ENCODE results near the gene F2RL2.
"Not testable (repeated sequence)": the region's sequence is repeated elsewhere in the genome, so short reads cannot be mapped to it uniquely, and the experiment has no call there.

The F2RL2 gene

GRCh38 chr5:76620166-76620565 is 3.0 kb downstream of the F2RL2 start:
- DNase-seq: no peak

DNA sequence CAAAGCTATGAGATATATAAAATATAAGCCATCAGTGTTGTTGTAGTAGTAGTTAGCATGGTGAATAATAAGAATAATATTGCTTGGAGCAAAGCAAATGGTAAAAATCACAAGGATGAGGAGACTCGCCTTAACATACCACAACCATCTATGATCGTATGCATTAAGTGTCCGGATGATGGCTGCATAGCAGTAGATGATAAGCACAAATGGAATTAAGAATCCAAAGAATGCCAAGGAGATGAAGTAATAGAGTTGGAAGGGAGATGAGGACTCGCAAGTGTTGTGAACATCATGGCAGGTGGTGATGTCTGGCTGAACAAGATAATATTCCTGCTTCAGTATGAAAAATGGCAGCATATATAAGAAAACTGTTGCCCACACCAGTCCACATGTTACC is 5.5 kb downstream of the F2RL2 start:
- no peak for DNase-seq

- no peak for DNase-seq
Observed at GRCh38 chr5:76617229-76617628, 6.0 kb downstream of the F2RL2 start.

- DNase-seq: no peak
Observed at GRCh38 chr5:76616206-76616605, 7.0 kb downstream of the F2RL2 start.

DNA sequence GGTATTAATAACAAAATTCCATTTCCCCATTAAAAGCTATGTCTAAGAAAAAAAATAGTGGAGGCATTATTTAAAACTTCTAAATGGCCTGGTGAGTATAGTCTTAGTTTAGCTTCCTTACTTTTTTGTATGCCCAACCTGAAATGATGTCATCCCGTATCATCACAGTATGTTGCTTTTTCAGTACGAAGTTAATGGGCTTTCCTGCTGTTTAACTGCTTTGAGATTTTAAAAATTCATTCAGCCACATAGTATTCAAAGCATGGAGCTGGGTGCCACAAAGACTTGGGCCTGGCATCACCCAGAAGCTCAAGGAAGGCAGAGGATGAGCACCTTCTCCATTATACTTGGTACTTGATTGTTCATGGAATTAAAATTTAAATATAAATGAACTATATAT is 7.4 kb downstream of the F2RL2 start:
- DNase-seq: no peak

- no peak for DNase-seq
Observed at GRCh38 chr5:76612942-76613341, 10.3 kb downstream of the F2RL2 start.

DNA sequence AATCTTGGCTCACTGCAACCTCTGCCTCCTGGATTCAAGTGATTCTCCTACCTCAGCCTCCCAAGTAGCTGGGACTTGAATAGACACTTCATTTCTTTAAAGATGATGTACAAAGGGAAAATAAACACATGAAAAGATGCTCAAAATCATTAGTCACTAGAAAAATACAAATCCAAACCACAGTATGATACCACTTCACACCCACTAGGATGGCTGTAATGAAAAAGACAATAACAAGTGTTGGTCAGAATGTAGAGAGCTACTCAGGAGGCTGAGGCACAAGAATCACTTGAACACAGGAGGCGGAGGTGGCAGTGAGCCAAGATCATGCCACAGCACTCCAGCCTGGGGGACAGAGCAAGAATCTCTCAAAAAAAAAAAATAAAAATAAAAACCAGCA is 13.0 kb downstream of the F2RL2 start:
- no peak for DNase-seq

GRCh38 chr5:76608833-76609232 is 14.4 kb downstream of the F2RL2 start:
- no peak for DNase-seq

- DNase-seq: no peak
Observed at GRCh38 chr5:76607353-76607871, 15.8 kb downstream of the F2RL2 start.

- DNase-seq: no peak
Observed at GRCh38 chr5:76606701-76607100, 16.5 kb downstream of the F2RL2 start.

- no peak for DNase-seq
Observed at GRCh38 chr5:76604838-76605237, 18.4 kb downstream of the F2RL2 start.

GRCh38 chr5:76603991-76604390 is 19.2 kb downstream of the F2RL2 start:
- DNase-seq: not testable (repeated sequence)

- DNase-seq: no peak
Observed at GRCh38 chr5:76602094-76602726, 21.0 kb downstream of the F2RL2 start.

DNA sequence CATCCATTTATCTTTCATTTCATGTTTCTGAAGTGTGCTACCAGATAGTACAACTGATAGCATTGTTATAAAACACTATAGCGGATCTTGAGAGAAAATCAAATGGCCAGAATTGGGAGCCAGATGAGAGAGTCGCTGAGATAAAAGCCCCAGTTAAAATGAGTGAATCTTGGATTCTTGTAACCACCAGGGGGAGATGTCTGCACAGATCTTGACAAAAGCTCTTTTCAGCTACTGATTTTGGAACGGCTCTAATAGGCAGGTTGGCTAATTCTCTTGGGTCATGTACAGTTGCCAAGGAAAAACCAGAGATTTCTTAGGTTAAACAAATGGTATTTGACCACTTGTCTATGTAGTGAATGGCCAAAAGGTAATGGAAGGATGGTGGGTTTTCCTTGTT is 21.7 kb downstream of the F2RL2 start:
- no peak for DNase-seq

- DNase-seq: no peak
Observed at GRCh38 chr5:76600716-76601115, 22.5 kb downstream of the F2RL2 start.

GRCh38 chr5:76598531-76598930 is 24.7 kb downstream of the F2RL2 start:
- no peak for DNase-seq

DNA sequence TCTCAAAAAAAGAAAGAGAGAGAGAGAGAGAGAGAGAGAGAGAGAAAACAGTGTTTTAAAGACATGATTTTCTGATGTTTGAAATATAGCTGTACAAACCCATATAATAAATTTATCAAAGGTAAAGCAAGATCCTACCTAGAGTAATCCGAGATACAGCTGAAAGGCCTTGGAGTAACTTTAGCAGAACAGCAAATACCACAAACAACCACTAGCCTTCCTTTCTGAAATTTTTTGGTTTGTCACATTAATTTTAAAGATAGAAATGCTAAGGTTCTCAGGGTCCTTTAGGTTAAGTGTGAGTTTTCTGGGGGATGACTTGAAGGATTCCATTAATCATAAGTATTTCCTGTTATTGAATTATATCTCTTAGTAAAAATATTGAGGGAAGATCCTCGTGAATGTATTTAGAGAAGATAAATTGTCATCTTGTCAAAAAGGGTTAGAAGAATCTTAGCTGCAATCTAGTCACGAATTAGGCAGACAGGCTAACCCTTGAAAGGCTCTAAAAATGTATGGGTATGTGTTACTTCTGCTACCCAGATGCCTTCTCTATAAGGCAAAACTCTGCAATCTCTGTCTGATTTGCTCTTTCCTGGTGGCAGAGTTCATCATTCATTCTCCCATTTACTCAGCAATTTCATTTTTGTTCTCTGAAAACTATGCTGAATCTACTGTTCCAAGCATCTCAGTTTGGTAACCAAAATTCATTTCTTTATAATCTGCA is 27.3 kb downstream of the F2RL2 start:
- DNase-seq: no peak

DNA sequence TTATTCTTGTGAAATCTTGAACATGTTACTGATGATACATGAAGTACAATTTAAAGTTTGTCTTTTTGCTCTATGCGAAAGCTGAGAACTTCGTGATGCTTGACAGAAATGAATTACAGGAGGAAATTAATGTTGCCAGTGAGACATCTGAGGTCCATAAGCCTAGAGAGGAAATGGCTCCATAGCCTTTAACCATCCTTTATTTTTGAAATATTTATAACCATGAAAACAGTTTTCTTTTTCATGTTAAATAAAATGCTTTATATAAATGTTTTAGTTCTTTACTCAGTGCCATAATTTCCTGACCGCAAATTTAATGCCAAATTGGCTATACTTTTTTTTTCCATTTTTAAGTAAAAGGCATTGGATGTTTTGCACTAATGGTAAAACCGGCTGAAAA is 29.1 kb downstream of the F2RL2 start:
- no peak for DNase-seq

DNA sequence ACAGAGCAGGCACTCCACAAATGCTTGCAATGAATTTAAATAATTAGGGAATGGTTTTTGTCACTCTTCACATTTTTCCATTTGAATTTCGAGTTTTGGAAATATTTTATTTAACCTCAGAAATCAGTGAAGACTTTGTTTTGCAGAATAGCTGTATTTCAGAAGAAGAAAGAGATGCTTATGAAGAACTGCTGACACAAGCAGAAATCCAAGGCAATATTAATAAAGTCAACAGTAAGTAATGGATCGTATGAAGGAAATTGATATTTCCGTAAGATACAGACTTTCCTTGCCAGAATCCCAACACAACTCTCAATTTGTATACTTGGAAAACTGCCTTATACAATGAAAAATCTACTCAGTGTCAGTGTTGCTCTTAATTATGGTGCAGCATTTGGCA is 30.5 kb downstream of the F2RL2 start:
- DNase-seq: no peak

- no peak for DNase-seq
Observed at GRCh38 chr5:76591366-76591765, 31.8 kb downstream of the F2RL2 start.

GRCh38 chr5:76590027-76590426 is 33.2 kb downstream of the F2RL2 start:
- DNase-seq: no peak

DNA sequence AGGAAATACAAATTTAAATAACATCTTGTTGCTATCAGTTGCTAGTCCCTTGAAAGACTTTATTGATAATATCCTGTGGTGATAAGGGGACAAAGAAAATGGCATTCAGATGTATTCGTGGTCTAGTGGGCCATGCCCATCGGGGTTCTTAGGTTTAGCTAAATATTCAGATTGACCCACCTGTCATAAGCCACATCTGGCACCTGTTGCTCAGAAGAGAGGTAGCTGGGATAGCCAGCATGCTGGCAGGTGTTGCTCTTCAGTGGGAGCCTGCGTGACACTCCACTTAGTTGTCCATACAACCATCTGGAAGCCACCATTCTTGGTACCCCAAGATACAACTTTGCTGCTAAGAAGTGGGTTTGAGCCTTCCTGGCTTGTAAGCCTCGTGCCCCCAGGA is 36.7 kb downstream of the F2RL2 start:
- no peak for DNase-seq

DNA sequence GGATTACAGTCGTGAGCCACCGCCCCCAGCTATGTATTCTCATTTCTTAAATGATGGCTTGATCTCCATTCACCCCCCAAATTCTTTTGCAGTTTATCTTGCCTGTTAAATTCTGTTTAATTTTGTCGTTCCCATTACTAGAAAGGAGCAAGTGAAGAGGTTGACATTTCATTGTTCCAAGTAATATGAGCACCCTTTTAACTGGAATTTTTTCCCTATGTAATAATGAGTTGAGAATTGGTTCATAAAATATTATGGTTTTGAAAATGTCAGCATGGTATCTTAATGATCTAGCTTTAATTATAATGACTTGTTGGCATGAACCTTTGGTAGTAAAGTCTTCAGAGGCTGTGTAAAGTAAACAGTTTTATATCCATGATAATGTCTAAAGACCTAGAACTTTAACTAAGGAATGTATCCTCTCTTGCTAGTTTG is 37.4 kb downstream of the F2RL2 start:
- DNase-seq: no peak

DNA sequence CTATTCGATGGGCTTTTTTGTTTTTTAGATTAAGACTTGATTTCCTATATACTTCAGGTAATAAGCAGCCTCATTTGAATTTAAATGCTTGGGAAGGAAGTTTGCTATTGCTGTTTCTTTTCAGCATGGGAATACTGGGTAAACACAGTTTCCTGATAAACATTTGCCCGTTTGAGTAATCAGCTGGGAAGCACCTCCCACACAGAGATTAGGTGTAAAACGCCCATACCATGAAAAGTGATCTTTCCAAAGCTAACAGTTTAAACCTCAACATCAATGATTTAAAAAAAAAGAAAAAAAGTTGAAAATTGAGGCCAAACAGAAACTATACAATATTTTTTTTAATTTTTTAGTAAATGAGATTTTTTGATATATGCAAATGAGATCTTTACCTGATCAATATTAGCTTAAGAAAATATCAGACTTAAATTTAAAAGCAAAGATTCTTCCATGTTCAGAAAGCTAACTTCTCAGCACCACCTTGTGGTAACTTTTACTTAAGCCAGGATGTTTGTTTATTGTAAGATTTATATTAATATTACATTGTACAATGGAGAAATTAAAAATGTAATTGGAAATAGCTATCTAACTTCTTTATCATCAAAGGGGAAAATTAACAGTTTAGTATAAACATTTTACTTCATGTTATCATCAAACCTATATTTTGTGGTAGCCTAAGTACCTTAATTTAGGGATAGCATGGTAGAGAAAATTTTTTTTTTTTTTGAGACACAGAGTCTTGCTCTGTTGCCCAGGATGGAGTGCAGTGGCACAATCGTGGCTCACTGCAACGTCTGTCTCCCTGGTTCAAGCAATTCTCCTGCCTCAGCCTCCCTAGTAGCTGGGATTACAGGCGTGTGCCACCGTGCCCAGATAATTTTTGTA is 39.8 kb downstream of the F2RL2 start:
- no peak for DNase-seq
